Type B pancreatic cell (in vitro differentiated cells): Measurements from ENCODE around the gene CRY1. TPM values are rescaled to one million over a fixed set of nuclear protein-coding genes. Genes with fewer than 3 reads are reported as not detected.

Experiments
- DNase-seq: peaks from one replicate; pipeline ENCODE4 v3.0.0; 2021; ENCODE audit warnings: mixed read lengths; ENCODE audit not compliant: unreplicated experiment; ENCODE audit errors: extremely low spot score
- H3K27ac Mint-ChIP-seq: 2 replicates; pipeline ENCODE4 v1.8.0; 2021; ENCODE audit warnings: mild to moderate bottlenecking, mixed read lengths
- H3K27me3 Mint-ChIP-seq: 2 replicates; pipeline ENCODE4 v1.8.0; 2021; ENCODE audit warnings: mixed read lengths
- H3K36me3 Mint-ChIP-seq: 2 replicates; pipeline ENCODE4 v1.8.0; 2021; ENCODE audit warnings: mixed read lengths
- H3K4me1 Mint-ChIP-seq: one replicate; pipeline ENCODE4 v1.8.0; 2021; ENCODE audit warnings: mixed read lengths; ENCODE audit not compliant: unreplicated experiment
- H3K4me3 Mint-ChIP-seq: 2 replicates; pipeline ENCODE4 v1.8.0; 2021; ENCODE audit warnings: mild to moderate bottlenecking, mixed read lengths
- H3K9me3 Mint-ChIP-seq: 2 replicates; pipeline ENCODE4 v1.8.0; 2021; ENCODE audit warnings: mixed read lengths
- total RNA-seq: library from RNA; stranded (reverse); gene quantifications from 2 replicates; pipeline ENCODE4 v1.2.1, GENCODE V29; 2021; ENCODE audit warnings: low replicate concordance
- TF ChIP-seq, protein P1 (sequence below): fragments of 200-600 bp; sonication (generic); conservative IDR thresholded peaks from 2 replicates; pipeline ENCODE4 v1.5.0; 2021; ENCODE audit warnings: antibody characterized with exemption, mild to moderate bottlenecking

CRY1 gene
- total RNA-seq, 1 donor from 2014 or later, result 23.9 TPM

GRCh38 chr12:107064687-107065086, 28.7 kb downstream of the CRY1 start:
- no peak for DNase-seq
- H3K27me3 Mint-ChIP-seq, result no peaks in the 10 kb centered on the region
- TF ChIP-seq, protein P1, sequence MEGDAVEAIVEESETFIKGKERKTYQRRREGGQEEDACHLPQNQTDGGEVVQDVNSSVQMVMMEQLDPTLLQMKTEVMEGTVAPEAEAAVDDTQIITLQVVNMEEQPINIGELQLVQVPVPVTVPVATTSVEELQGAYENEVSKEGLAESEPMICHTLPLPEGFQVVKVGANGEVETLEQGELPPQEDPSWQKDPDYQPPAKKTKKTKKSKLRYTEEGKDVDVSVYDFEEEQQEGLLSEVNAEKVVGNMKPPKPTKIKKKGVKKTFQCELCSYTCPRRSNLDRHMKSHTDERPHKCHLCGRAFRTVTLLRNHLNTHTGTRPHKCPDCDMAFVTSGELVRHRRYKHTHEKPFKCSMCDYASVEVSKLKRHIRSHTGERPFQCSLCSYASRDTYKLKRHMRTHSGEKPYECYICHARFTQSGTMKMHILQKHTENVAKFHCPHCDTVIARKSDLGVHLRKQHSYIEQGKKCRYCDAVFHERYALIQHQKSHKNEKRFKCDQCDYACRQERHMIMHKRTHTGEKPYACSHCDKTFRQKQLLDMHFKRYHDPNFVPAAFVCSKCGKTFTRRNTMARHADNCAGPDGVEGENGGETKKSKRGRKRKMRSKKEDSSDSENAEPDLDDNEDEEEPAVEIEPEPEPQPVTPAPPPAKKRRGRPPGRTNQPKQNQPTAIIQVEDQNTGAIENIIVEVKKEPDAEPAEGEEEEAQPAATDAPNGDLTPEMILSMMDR, result no peak
- peaks cover 16% of the 10 kb centered on the region for H3K36me3 Mint-ChIP-seq
- no peak overlapping the region for H3K27ac Mint-ChIP-seq
- H3K4me1 Mint-ChIP-seq, result no peaks in the 10 kb centered on the region
- H3K4me3 Mint-ChIP-seq, result no peak overlapping the region
- H3K9me3 Mint-ChIP-seq, result peaks cover 10% of the 10 kb centered on the region

GRCh38 chr12:107064243-107064642, 29.1 kb downstream of the CRY1 start:
- Mint-ChIP-seq H3K27ac (no peak overlapping the region), H3K9me3 (peaks cover 10% of the 10 kb centered on the region)

DNA sequence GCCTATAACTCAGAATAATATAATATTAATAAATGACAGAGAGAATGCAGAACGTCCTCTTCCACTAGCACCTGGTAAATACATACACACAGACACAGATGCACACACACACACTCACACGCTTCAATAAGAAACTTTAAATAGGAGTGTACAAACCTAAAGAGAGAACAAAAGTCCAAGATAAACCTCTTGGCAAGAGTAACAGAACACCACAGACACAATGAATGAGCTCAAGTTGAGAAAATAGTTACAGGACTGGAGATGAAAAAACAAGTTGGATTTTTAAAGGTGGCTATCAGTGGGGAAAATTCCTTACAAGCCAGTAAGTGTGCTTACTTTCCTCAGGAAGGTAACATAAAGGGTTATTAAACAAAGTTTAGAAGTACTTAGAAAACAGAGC, 35.2 kb downstream of the CRY1 start:
- Mint-ChIP-seq H3K27me3 (no peaks in the 10 kb centered on the region), H3K27ac (no peak overlapping the region), H3K4me1 (peaks cover 4% of the 10 kb centered on the region), H3K9me3 (peaks cover 4% of the 10 kb centered on the region), H3K4me3 (no peak overlapping the region), H3K36me3 (no peaks in the 10 kb centered on the region)
- no peak for DNase-seq
- TF ChIP-seq, protein P1, result no peak

More at GRCh38 chr12:107064243-107064642, 29.1 kb downstream of the CRY1 start:
- DNase-seq, result no peak
- H3K36me3 Mint-ChIP-seq, result peaks cover 16% of the 10 kb centered on the region
- no peaks in the 10 kb centered on the region for H3K27me3 Mint-ChIP-seq
- no peaks in the 10 kb centered on the region for H3K4me1 Mint-ChIP-seq
- H3K4me3 Mint-ChIP-seq, result no peak overlapping the region
- TF ChIP-seq, protein P1, result no peak

- H3K27me3 Mint-ChIP-seq, result no peaks in the 10 kb centered on the region
- TF ChIP-seq, protein P1, result peak; percentile 41
- H3K4me1 Mint-ChIP-seq, result peaks cover 4% of the 10 kb centered on the region
- H3K9me3 Mint-ChIP-seq, result peaks cover 12% of the 10 kb centered on the region
- no peak overlapping the region for H3K27ac Mint-ChIP-seq
- DNase-seq, result no peak
- H3K36me3 Mint-ChIP-seq, result peaks cover 5% of the 10 kb centered on the region
- no peak overlapping the region for H3K4me3 Mint-ChIP-seq
Measured at GRCh38 chr12:107057071-107057834, 36.1 kb downstream of the CRY1 start.

- Mint-ChIP-seq H3K36me3 (peaks cover 12% of the 10 kb centered on the region), H3K9me3 (peaks cover 17% of the 10 kb centered on the region), H3K4me3 (no peak overlapping the region), H3K4me1 (peaks cover 4% of the 10 kb centered on the region), H3K27me3 (no peaks in the 10 kb centered on the region), H3K27ac (no peak overlapping the region)
- no peak for DNase-seq
- TF ChIP-seq, protein P1, result no peak
Measured at GRCh38 chr12:107053709-107054108, 39.6 kb downstream of the CRY1 start.
